Kidney glomerular epithelial cell (primary cell): Measurements from ENCODE around the gene HOXB9.

Experiments
- DNase-seq: peaks from one replicate; lab custom pipeline; 2025; lab: John Stamatoyannopoulos, UW

Gene HOXB9

DNA sequence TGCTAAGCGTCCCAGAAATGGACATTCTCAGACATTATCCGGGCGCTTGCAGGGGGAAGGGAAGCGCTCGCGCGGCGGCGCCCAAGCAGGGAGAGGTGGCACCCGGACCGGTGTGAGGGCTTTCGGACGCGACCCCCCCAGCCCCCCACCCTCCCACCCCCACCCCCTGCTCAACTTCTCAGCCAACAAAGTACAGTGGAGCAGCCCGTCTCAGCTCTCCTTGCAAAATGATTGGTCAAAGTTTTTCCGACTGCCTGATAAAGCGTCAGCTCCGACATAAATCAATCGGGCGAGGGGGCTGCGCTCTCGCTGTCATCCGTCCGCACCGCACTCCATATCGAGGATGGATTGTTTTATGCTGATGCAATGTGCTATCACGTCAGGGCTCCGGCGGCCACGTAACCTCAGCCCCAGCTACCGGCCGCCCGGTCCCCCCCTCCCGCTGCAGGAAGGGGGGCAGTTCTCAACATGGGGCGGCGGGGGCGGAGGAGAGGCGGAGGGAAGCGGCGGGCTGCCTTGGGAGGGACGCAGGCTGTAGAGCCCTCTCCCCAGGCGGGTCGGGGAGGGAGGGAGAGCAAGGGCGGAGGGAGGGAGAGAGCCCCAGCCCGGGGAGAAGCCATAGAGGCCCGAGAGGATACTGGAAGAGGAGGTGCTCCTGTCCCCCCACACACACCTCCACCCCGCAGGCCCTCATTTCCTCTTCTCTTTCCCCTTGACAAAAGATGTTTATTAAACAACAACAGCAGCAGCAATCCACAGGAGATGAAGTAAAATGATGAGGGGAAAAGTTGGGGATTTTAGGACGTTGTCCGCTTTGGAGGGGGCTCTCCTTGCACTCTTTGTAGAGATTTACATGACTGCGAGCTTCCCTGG lies at the start of gene HOXB9:
HOXB9 (minus strand) TSS at position 114 of the 873 bp plus-strand sequence; CDS start at position 25, 89 bp downstream.
- peak; percentile 68 for DNase-seq

GRCh38 chr17:48672340-48672739 lies 46.2 kb upstream of the HOXB9 start:
- DNase-seq, result no peak

DNA sequence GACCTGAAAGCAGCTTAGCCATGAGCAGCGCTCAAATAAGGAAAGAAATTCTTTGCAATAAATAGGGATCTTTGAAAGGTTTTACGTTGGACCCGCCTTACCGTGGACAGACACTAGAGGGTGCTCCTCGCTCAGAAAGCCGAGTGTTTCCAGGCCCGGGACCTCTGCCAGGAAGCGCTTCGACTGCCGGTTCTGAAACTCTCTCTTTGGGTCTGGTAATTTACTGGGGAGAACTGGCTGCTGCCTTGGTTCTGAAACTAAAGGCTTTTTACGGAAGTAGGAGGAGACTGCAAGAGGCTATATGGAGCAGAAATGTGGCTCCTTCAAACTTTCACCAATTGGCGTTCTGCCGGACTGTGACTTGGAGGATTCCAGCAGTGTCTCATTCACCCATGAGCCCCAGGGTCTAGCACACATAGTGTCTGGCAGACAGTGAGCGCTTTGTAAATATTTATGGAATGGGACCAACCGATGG lies 45.6 kb upstream of the HOXB9 start:
- DNase-seq, result peak; percentile 27

GRCh38 chr17:48663134-48663924 lies 37.2 kb upstream of the HOXB9 start:
- DNase-seq, result no peak

- no peak for DNase-seq
These were observed 29.8 kb upstream of the HOXB9 start for GRCh38 chr17:48655913-48656312.

GRCh38 chr17:48649741-48650140 lies 23.6 kb upstream of the HOXB9 start:
- DNase-seq, result no peak

DNA sequence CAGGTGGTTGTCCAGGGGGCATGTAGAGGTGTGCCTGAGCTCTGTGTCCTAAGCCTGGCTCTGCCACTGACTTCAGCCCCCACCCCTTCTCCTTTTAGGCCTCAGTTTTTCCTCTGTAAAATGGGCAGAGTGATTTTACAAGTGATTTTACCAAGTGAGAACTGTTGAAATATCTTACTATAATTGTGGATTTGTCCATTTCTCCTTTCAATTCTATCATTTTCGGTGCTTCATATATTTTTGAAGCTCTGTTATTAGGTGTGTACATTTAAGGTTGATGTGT lies 21.7 kb upstream of the HOXB9 start:
- DNase-seq, result no peak

DNA sequence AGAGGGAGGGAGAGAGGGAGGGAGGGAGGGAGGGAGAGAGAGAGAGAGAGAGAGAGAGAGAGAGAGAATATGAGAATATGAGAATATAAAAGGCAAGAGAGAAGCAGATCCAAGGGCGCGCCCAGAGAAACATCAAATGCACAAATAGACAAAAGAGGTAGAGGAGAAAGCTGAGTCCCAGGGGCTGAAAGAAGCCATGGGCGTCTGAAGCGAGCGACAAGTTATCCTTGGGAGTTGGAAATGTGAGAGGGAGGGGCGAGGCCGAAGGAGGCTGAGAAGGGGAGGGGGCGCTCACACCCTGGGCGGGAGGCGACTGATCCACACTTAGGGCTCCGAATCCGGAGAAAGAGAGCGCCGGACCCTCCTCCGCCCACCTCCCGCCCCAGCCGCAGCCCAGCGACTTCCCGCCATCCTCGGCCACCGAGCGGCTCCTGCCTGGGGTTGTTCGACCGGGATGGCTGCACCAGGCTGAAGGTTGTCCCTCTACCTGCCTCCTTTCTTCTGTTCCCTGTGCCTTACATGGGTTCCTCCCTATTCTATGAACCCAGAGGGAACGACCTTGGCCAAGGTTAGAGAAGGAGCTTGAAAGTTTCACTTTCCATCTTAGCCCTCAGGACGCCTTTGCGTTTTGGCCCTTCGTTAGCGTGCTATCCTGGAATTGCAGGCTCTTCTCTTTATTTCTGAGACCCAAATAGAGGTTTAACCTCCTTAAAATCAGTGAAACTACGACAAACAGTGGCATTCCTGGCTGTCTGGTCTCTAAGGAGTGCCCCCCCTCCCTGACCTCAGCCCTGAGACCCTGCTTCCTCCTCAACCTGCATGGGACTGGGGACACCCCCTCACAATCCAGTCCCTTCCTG lies 21.2 kb upstream of the HOXB9 start:
- DNase-seq, result no peak

DNA sequence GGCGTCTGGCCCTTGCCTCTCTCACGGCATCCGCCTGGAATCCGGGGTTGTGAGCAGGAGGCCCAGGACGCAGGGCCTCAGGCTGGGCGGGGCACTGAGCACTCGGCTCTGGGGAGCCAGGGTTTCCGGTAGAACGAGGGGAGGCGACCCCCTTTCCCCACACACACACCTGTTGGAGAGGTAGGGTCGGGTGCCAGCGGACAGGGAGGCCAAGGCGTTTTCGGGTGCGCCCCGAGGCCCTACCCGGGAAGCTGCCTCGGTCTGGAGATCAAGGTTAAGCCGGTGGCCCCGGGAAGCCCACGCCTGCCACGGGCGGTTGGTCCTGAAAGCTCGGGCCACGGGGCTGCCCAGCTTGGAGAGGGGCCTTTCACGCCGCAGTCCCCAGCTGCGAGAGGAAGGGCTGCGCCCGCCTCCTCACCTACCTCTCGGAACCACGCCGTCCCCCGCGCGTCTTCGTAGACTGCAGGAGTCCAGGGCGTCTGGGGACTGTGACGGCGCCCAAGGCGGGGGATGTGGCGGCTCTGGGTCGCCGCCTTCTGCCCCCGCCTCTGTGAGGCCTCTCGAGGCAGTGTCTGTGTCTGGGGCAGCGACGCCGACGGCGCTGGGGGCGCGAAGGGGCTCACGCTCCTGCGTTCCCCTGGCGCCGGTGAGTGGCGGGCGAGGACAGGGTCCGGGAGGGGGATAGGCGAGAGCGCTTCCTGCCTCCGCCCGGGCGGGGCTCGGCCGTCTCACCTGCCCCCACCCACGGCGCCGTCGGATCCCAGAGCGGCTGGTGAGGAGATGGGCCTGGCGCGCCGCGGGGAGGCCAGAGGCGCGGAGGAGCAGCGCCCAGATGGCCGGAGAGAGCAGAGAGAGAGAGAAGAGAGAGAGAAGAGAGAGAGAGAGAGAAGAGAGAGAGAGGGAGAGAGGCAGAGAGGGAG lies 20.3 kb upstream of the HOXB9 start:
- no peak for DNase-seq

DNA sequence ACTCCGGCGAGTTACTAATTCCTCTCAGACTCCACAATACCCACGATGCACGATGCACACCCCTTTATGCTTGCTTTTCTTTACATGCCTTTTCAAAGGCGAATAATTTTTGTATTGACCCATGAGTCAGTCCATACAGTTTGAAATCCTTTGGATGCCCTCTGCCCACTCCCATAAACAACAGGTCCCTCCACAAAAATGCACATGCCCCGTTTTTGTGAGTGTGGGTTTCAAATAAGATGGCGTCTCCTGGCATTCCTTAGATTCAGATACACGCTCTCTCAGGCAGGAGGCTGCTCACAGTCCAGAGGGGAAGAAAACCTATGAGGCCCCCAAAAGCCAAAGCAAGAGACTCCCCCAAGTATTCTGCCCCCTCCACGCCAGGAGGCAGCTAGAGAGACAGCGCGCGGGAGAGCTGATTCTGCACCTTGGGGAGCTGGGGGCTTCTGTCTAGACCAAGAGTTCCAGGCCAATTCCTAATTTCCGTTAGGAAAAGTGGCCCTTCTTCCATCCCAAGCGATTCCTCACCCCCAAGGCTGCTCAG lies 19.6 kb upstream of the HOXB9 start:
- DNase-seq, result no peak

- DNase-seq, result no peak
These were observed 18.9 kb upstream of the HOXB9 start for GRCh38 chr17:48644910-48645557.

DNA sequence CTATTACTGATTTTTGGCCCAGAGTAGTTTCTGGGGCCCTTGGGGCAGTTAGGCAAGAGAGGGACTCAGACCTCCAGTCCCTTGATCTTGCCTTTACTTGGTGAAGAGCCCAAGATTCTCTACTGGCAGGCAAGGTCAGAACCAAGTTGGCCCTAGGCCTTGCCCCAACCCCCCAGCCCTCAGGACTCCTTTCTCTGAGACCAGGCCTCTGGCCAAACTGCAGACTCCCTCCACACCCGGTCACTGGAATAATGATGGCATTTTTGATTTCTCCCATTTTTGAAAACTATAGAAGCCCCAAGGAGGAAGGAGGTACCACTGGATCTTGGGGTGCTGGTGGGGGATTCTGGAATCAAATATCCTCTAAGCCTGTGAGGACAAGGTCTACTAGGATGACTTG lies 18.0 kb upstream of the HOXB9 start:
- no peak for DNase-seq

- no peak for DNase-seq
These were observed 17.5 kb upstream of the HOXB9 start for GRCh38 chr17:48643697-48644012.

DNA sequence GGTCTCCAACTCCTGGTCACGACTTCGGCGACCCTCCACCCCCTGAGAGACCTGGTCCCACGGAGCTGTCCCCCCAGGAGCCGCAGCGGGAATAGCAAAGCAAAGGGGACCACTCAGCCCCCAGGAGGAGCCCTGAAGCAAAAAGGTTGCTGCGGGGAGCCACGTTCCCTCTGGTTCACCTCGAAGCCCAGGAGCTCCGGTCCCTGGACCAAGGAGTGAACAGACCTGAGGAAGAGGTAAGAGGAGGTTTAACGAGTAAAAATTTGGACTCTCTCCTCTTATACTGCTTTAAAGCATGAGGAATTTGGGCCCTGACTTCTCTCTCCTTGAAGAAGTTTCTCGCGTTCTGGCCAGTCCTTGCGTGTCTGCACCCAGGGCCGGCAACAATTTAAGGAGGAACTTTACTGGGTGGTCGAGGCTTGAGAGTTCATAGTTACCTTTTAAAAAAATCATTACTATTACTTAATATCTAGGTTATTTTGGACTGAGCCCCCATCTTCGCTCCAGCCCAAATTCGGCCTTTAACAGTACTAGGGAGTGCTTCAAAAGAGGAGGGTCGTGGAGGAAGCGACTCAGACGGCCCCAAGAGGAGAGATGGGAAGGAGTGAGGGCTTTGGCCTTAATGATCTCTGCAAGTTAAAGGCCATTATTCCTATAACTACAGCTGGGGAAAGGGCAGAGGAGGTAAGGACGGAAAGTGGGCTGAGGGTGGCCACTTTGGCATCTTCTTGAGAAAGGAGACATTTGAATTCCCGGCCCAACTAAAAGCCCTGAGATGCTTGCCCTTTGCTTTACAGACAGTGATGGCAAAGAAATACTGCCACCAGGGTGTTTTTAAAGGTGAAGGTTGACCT lies 16.9 kb upstream of the HOXB9 start:
- DNase-seq, result no peak

GRCh38 chr17:48642059-48642842 lies 16.1 kb upstream of the HOXB9 start:
- no peak for DNase-seq

DNA sequence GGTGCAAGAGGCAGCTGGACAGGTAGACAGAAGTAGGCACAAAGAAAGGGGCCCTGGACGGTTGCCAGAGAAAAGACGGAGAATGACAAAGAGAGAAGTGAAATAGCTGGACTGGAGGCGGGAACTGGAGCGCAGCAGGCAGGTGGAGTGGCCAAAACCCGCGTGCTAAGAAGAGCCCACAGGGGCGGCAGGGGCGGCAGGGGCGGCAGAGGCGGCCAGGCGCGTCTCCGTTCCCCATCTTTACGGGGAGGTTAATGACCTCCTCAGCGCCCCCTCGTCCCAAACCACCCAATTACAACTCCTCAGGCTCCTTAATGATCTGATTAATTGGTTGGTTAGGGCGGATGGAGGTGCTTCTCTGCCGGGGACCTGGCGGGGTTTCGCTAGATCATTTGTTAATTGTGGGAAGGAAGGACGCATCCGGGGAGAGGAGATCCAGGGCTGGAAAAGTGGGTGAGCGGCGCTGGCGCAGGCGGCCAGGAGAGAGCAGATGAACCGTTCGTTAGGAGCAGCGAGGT lies 15.4 kb upstream of the HOXB9 start:
- DNase-seq, result no peak

GRCh38 chr17:48640858-48641180 lies 14.7 kb upstream of the HOXB9 start:
- no peak for DNase-seq

DNA sequence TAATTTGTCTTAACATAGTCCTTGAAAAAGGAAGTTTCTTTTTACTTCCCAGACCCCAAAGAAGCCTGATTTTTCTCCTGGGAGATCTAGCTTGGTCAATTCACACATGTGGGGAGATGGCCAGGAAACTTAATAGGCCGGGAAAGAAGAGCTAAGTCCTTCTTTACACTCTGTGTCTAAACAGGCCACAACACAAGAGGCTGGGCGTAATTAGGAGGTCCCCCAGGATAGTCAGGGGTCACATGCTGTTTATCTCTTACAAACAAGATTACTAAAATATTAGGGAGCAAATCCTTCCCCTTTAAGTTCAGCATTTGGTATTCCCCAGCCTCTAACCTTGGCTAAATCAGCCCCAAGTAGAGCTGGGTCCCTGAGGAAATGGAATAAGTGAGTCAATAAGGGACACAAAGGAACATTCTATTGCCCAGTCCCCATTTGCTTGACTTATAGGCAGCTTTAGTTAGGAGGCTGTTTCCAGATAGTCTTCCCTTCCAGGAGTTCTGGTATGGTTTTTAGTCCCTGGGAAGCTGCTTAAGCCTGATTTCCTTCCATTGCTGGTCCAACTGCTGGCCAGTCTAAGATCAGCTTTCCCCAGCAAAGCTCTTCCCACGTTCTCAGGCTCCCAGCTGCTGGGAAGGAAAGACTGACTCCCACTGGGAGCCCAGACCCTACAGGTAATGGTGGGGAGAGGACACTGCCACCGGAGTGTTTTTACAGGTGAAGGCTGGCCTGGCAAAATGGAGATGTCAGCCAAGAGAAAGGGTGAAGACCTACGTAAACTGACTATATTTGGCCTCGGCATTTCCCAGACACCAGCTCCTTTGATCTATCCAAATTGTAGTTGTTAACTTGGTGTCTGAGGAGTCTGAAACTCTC lies 14.1 kb upstream of the HOXB9 start:
- DNase-seq, result no peak
